ENCODE measurements around the gene PDXP.
A peak's percentile ranks its signal among the peaks of the same experiment; 100 is the strongest.
"Not testable (repeated sequence)": the region's sequence is repeated elsewhere in the genome, so short reads cannot be mapped to it uniquely, and the experiment has no call there.

The PDXP gene

DNA sequence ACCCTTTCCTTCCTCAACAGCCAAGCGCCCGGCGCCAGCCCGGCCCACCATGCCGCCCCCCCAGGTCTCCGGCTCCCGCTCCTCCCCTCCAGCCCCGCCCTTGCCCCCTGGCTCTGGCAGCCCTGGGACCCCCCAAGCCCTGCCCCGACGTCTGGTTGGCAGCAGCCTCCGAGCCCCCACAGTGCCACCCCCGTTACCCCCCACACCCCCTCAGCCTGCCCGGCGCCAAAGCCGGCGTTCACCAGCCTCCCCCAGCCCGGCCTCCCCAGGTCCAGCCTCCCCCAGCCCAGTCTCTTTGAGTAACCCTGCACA, 3.3 kb upstream of the PDXP start:
- no peak for DNase-seq
- Histone ChIP-seq H3K9me3 (ENCODE audit: severe bottlenecking) (no peaks in the 10 kb centered on the region), H3K27me3 (ENCODE audit: insufficient read depth, low read depth, severe bottlenecking) (no peaks in the 10 kb centered on the region), H3K4me3 (ENCODE audit: low read depth, low read length) (no peak overlapping the region), H3K36me3 (peaks cover 9% of the 10 kb centered on the region), H3K27ac (no peak overlapping the region)
- no peak for TF ChIP-seq CTCF (IDR thresholded peaks at IDR 0.05; ENCODE audit: low read depth, low read length)

DNA sequence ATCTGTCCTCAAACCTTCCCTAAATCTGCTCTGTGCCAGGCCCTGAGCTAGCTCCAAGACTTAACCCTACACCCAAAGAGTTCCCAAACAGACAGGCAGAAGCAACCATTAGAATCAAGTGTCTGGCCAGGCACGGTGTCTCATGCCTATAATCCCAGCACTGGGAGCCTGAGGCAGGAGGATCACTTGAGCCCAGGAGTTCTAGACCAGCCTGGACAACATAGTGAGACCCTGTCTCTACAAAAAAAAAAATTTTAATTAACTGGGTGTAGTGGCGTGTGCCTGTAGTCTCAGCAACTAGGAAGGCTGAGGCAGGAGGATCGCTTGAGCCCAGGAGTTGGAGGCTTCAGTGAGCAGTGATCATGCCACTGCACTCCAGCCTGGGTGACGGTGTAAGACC, 1.9 kb upstream of the PDXP start:
- not testable (repeated sequence) for DNase-seq; H3K27ac ChIP-seq; H3K9me3 ChIP-seq (ENCODE audit: severe bottlenecking); H3K27me3 ChIP-seq (ENCODE audit: insufficient read depth, low read depth, severe bottlenecking); H3K4me3 ChIP-seq (ENCODE audit: low read depth, low read length)
- peaks cover 10% of the 10 kb centered on the region for H3K36me3 ChIP-seq

DNA sequence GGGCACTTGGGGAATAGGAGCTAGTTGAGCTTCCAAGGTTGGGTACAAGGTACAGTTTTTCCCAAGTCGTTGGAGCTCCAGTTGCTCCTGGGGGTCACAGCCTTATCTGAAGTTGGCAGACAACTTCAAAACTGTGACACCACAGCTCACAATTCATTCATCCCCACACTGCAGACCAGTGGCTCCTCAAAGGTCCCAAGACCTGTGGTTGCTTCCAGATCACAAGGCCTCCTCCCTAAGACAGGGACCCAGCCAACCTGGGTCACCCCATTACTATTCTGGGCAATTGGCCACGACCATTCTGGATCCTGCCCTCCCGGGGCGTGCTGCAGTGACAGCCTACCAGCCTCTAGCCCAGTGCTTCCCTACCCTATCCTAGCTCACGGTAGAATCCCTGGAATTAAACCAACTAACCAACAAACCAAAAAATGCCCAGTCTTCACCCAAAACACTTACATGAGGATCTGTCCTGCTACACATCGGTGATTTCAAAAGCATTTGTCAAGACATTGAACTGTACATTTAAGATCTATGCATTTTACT, 862 bp upstream of the PDXP start:
- H3K27me3 ChIP-seq (ENCODE audit: insufficient read depth, low read depth, severe bottlenecking), result no peaks in the 10 kb centered on the region
- H3K4me3 ChIP-seq (ENCODE audit: low read depth, low read length), result peak overlapping the region; percentile 70
- peak overlapping the region; percentile 77 for H3K27ac ChIP-seq
- TF ChIP-seq CTCF (IDR thresholded peaks at IDR 0.05; ENCODE audit: low read depth, low read length), result no peak
- H3K36me3 ChIP-seq, result peaks cover 17% of the 10 kb centered on the region
- no peak for DNase-seq
- no peaks in the 10 kb centered on the region for H3K9me3 ChIP-seq (ENCODE audit: severe bottlenecking)

- TF ChIP-seq CTCF (IDR thresholded peaks at IDR 0.05; ENCODE audit: low read depth, low read length), result no peak
- H3K27ac ChIP-seq, result peak overlapping the region; percentile 66
- peak overlapping the region; percentile 73 for H3K4me3 ChIP-seq (ENCODE audit: low read depth, low read length)
- no peaks in the 10 kb centered on the region for H3K9me3 ChIP-seq (ENCODE audit: severe bottlenecking)
- DNase-seq, result peak; percentile 53
- peaks cover 19% of the 10 kb centered on the region for H3K36me3 ChIP-seq
- no peaks in the 10 kb centered on the region for H3K27me3 ChIP-seq (ENCODE audit: insufficient read depth, low read depth, severe bottlenecking)
Observed at GRCh38 chr22:37659066-37659896, 758 bp downstream of the PDXP start.

- peak overlapping the region; percentile 73 for H3K4me3 ChIP-seq (ENCODE audit: low read depth, low read length)
- H3K27me3 ChIP-seq (ENCODE audit: insufficient read depth, low read depth, severe bottlenecking), result no peaks in the 10 kb centered on the region
- H3K9me3 ChIP-seq (ENCODE audit: severe bottlenecking), result no peaks in the 10 kb centered on the region
- peaks cover 24% of the 10 kb centered on the region for H3K36me3 ChIP-seq
- no peak for DNase-seq
- no peak for TF ChIP-seq CTCF (IDR thresholded peaks at IDR 0.05; ENCODE audit: low read depth, low read length)
- H3K27ac ChIP-seq, result peak overlapping the region; percentile 66; the same call in 1 of the 2 replicates
Observed at GRCh38 chr22:37659897-37660708, 1.6 kb downstream of the PDXP start.

DNA sequence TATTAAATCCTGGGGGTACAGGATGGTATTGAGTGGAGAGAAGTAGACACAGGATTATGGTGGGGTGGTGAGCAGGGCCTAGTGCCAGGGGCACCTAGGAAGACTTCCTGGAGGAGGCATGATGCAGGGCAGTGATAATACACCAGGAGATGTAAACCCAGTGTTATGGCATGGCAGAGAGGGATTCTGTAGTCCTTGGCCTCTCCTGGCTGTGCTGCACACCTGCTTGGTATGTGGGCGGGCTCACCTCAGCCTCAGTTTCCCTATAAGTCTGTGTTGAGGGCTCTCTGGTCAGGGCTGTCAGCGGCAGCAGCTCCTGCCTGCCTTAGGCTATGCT, 2.2 kb downstream of the PDXP start:
- H3K27me3 ChIP-seq (ENCODE audit: insufficient read depth, low read depth, severe bottlenecking), result no peaks in the 10 kb centered on the region
- H3K9me3 ChIP-seq (ENCODE audit: severe bottlenecking), result no peaks in the 10 kb centered on the region
- DNase-seq, result no peak
- H3K4me3 ChIP-seq (ENCODE audit: low read depth, low read length), result no peak overlapping the region
- no peak overlapping the region for H3K27ac ChIP-seq
- H3K36me3 ChIP-seq, result peaks cover 29% of the 10 kb centered on the region
- no peak for TF ChIP-seq CTCF (IDR thresholded peaks at IDR 0.05; ENCODE audit: low read depth, low read length)
